ENCODE data around the gene PECR.
"Not testable (repeated sequence)": the region's sequence is repeated elsewhere in the genome, so short reads cannot be mapped to it uniquely, and the experiment has no call there.

The PECR gene

DNA sequence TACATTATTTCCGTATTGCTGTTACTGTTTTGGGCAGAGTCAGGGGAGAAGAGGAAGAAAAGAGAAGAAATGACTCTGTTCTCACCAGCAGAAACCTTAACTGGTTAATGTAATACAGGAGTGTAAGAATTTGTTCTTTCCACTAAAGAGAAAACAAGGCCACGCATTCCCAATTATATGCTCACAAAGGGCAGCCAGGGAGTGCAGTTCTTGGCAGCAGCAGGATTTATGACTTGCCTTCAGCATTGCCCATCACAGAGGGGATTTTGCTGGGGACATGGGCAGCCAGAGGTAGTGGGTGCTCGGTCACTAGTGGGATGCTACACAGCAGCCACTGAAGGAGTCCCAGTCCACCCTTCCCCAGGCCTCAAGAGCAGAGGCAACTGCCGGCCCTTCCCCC, 86.7 kb downstream of the PECR start:
- DNase-seq, result no peak

DNA sequence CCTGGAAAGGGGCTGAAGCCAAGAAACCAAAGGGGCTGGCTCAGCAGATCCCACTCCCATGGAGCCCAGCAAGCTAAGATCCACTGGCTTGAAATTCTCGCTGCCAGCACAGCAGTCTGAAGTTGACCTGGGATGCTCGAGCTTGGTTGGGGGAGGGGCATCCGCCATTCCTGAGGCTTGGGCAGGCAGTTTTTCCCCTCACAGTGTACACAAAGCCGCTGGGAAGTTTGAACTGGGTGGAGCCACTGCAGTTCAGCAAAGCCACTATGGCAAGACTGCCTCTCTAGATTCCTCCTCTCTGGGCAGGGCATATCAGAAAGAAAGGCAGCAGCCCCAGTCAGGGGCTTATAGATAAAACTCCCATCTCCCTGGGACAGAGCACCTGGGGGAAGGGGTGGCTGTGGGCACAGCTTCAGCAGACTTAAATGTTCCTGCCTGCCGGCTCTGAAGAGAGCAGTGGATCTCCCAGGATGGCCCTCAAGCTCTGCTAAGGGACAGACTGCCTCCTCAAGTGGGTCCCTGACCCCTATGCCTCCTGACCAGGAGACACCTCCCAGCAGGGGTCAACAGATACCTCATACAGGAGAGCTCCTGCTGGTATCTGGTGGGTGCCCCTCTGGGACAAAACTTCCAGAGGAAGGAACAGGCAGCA, 92.9 kb downstream of the PECR start:
- not testable (repeated sequence) for DNase-seq
